GM13977 (cell line): ENCODE data around the gene MSRB3.
"Not testable (repeated sequence)": the region's sequence is repeated elsewhere in the genome, so short reads cannot be mapped to it uniquely, and the experiment has no call there.

Experiments used
- DNase-seq: peaks from one replicate; pipeline ENCODE4 v3.0.0; 2012; ENCODE audit warnings: low spot score
- in situ Hi-C: fragments of 300-500 bp; cut with MboI; formaldehyde crosslinking; loops from one replicate; pipeline ENCODE4 v1.12.0; 2022; ENCODE audit warnings: low sequenced_read_pairs, low pct_unique_long_range_greater_than_20kb, mixed read lengths, inconsistent platforms; ENCODE audit not compliant: unreplicated experiment
- TF ChIP-seq, protein P1 (sequence below): IDR thresholded peaks from 2 replicates; pipeline ENCODE4 v1.5.1; 2012; ENCODE audit warnings: mild to moderate bottlenecking, control low read depth; ENCODE audit not compliant: insufficient read depth; ENCODE audit errors: extremely low read depth, missing control alignments

The MSRB3 gene

DNA sequence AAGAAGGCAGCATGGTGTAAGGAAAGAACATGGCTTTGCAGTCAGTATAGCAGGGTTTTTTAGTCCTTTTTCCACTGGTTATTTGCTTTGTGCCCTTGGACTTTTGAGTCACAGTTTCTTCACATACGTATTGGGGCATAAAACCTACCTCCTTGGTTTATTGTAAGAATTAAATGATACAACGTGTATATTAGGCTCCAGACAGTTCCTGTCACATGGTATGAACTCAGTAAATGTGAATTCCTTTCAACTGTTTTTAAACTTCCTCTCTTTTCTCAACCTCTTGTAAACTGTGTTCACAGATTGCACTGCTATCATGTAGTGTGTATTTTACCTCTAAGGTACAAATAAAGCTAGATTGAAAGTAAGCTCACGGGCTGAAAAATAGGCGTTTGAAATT is 29.5 kb downstream of the MSRB3 start:
- in situ Hi-C loops, result no loop called here
- TF ChIP-seq, protein P1, sequence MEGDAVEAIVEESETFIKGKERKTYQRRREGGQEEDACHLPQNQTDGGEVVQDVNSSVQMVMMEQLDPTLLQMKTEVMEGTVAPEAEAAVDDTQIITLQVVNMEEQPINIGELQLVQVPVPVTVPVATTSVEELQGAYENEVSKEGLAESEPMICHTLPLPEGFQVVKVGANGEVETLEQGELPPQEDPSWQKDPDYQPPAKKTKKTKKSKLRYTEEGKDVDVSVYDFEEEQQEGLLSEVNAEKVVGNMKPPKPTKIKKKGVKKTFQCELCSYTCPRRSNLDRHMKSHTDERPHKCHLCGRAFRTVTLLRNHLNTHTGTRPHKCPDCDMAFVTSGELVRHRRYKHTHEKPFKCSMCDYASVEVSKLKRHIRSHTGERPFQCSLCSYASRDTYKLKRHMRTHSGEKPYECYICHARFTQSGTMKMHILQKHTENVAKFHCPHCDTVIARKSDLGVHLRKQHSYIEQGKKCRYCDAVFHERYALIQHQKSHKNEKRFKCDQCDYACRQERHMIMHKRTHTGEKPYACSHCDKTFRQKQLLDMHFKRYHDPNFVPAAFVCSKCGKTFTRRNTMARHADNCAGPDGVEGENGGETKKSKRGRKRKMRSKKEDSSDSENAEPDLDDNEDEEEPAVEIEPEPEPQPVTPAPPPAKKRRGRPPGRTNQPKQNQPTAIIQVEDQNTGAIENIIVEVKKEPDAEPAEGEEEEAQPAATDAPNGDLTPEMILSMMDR, result no peak
- DNase-seq, result no peak

DNA sequence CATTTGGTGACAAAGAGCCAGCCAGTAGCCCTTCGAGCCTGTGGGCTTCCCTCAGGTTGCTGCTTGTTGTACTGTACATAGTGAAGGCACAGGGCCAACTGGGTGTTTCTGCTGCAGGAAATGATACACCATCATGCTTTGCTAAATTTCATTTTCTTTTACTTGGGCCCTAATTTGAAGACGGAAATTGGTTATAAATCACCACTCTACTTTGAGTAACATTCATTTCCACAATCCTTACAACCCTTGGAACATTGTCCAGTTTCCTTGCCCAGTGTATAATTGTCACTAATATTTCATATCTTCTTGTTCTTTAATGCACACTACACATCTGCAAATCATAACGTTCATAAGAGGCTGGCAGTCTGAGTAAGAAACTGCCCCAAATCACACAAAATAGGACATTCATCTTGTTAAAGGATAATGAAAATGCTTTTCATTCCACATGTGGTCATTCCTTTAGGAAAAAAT is 30.2 kb downstream of the MSRB3 start:
- in situ Hi-C loops, result no loop called here
- no peak for DNase-seq
- TF ChIP-seq, protein P1, result no peak

DNA sequence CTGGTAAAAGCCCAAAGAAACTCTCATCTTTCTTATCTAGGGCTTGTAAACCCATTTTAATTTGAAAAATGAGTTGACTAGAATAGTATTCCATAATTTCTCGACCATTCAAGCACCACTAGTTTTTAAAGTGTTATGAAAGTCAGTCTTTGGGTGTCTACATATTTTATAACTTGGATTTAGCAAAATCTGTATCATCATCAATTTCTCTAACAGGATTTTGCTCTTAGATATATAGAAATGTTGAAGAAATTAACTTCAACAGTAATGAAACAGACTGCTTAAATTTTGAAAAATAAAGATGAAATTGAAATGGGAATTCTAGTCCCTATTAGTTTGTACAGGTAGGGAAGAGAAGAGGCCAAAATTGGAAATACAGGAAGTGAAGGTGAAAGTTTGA is 32.8 kb downstream of the MSRB3 start:
- TF ChIP-seq, protein P1, result no peak
- no peak for DNase-seq
- in situ Hi-C loops, result no loop called here

DNA sequence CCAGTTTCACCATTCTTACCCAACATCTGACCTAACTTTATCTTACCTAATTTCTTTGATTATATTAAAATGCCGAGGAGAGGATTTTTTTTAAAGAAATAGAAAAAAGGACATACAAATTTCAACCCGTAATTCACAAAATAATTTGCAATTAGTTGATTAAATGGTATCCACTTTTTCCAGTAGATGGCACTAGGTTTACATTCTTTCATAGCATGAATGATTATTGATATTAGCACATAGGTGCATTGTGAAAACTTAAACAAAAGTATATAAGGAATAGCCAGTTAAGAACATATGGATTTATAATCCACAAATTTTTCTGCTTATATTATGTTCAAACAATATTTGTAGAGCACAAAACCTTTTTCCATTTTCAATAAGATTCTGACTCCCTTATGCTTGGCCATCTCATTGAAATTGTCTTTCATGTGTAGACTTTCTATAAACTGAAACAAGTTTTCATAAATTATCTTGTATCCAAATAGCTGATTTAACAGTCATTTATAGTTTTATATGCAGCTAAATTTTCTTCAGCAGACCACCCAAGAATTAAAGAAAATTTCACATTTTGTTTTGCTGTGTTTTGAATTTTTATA is 35.3 kb downstream of the MSRB3 start:
- in situ Hi-C loops, result no loop called here
- TF ChIP-seq, protein P1, result peak; percentile 24
- no peak for DNase-seq

DNA sequence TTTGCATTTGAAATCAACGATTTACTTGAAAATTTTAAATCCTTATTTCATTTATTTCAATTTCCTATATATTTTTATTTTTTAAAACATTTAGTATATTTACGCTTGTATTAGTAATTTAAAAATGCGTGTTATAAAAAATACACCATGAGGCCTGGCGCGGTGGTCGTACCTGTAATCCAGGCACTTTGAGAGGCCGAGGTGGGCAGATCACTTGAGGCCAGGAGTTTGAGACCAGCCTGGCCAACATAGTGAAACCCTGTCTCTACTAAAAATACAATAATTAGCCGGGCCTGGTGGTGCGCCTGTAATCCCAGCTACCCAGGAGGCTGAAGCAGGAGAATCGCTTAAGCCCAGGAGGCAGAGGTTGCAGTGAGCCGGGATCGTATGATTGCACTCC is 36.8 kb downstream of the MSRB3 start:
- in situ Hi-C loops, DNase-seq: not testable (repeated sequence)

DNA sequence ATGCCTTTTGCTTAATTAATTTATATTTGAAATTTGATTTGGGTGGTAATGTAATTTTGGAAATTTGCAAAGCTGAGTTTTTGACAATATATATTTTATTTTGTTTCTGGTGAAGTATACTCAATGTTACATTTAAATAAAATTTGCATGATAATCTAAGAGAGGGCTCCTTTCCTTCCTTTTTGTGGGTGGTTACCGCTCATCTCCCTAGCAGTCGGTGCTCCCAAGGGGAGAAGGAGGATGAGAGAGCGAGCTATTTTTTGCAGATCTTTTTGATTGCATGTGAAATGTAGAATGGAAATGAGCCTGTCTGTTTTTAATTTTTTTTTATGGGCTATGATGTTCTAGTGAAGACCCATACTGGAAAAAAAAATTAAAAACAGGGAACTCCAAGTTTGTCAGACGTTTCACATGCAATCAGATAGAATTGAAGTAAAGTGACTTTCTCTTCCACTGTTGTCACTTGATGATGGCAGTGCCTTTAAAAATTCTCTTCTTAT is 39.8 kb downstream of the MSRB3 start:
- DNase-seq, result no peak
- TF ChIP-seq, protein P1, result no peak
- in situ Hi-C loops, result no loop called here

DNA sequence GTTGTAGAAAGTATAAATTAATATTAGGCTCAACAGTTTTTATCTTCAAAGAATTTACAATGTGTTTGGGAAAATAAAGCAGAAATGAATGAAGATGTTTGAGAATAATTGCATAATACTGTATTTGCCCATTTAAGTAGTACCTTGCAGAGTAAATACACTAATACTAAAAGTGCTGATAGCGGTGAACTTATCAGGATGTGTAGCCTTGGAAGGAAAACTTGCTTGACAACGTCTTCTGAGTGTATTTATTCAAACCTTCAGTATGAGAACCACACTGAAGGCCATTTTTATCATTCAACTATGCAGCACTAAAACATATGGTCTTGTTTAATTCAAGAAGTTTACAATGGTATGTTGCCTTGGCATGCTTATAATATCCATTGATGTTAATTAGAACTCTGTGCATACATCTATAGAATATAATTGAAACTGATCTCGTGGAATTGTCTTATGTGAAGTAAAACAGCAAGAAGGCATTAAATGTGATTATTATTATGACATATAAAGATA is 41.3 kb downstream of the MSRB3 start:
- TF ChIP-seq, protein P1, result no peak
- no peak for DNase-seq
- in situ Hi-C loops, result no loop called here
